Skeletal muscle cell (primary cell): Measurements from ENCODE around the gene TXLNA.

Source experiments
- DNase-seq: peaks from one replicate; pipeline ENCODE4 v3.0.0-alpha.2; 2010; ENCODE audit warnings: low read depth
- H3K4me3 ChIP-seq: 2 replicates; pipeline ENCODE4 v1.5.1; 2011; ENCODE audit warnings: low read depth, mild to moderate bottlenecking, control low read depth, low read length, moderate library complexity

The TXLNA gene

GRCh38 chr1:32240140-32240951, 60.9 kb downstream of the TXLNA start:
- peak overlapping the region; percentile 55 for H3K4me3 ChIP-seq
- DNase-seq = no peak

- H3K4me3 ChIP-seq = peak overlapping the region; percentile 55
- no peak for DNase-seq
These were observed 61.7 kb downstream of the TXLNA start for GRCh38 chr1:32241001-32241763.

- no peak overlapping the region for H3K4me3 ChIP-seq
- no peak for DNase-seq
These were observed 62.9 kb downstream of the TXLNA start for GRCh38 chr1:32242341-32242851.

- no peak within 1 kb of the TSS for H3K4me3 ChIP-seq
- DNase-seq = peak; percentile 28
These were observed 67.4 kb downstream of the TXLNA start, which contains the start of gene FAM167B for GRCh38 chr1:32246888-32247273. Gene FAM167B (plus strand): TSS chr1:32247222. CDS start chr1:32247422, 200 bp downstream.

GRCh38 chr1:32247452-32247851, 68.0 kb downstream of the TXLNA start:
- H3K4me3 ChIP-seq = no peak overlapping the region
- no peak for DNase-seq
